SK-N-SH (cell line): ENCODE results near the gene PRPF6. TPM values are rescaled to one million over a fixed set of nuclear protein-coding genes. Genes with fewer than 3 reads are reported as not detected.

Source experiments
- CTCF ChIA-PET: fragments of 300-600, 350-600 bp; formaldehyde crosslinking; extraction: SDS; loops from one replicate; lab custom pipeline; 2021; lab: Yijun Ruan, JAX
- POLR2A ChIA-PET: fragments of 350-600 bp; sonication (Branson Sonifier 250); formaldehyde crosslinking; extraction: SDS; loops from one replicate; lab custom pipeline; 2020; ENCODE audit warnings: antibody characterized with exemption, inconsistent platforms; lab: Yijun Ruan, JAX
- DNase-seq: peaks from one replicate; pipeline ENCODE4 v3.0.0; 2012
- H2AFZ ChIP-seq: fragments of 200-600 bp; sonication (generic); 2 replicates; pipeline ENCODE4 v1.8.1; 2016; ENCODE audit warnings: antibody characterized with exemption, mild to moderate bottlenecking, low read depth
- H3F3A ChIP-seq: fragments of 200-600 bp; sonication (generic); replicated peaks from 2 replicates; pipeline ENCODE3; 2016; ENCODE audit warnings: antibody characterized with exemption, mild to moderate bottlenecking; ENCODE audit not compliant: insufficient read depth
- H3K27ac ChIP-seq, 2 experiments: fragments of 200-500 bp in 1 of 2; fragments of 200-600 bp in 1 of 2; sonication (Bioruptor generic) in 1 of 2; sonication (generic), shearing (Covaris generic) in 1 of 2; 2 replicates each; pipeline versions ENCODE4 v1.5.1 to v1.6.1; 2014 to 2016; ENCODE audit warnings: low read depth in 2 of 2, inconsistent platforms in 1 of 2, low read length in 1 of 2, mild to moderate bottlenecking in 1 of 2, mixed read lengths in 1 of 2
- H3K27me3 ChIP-seq: fragments of 200-600 bp; sonication (generic), shearing (Covaris generic); 2 replicates; pipeline ENCODE4 v1.6.1; 2016; ENCODE audit warnings: mixed run types; ENCODE audit not compliant: insufficient read depth
- H3K36me3 ChIP-seq, 2 experiments: fragments of 200-500 bp in 1 of 2; fragments of 200-600 bp in 1 of 2; sonication (Bioruptor generic) in 1 of 2; sonication (generic) in 1 of 2; replicated peaks in 1 of 2; 2 replicates each; pipeline versions ENCODE3 to v1.5.1; 2014 to 2016; ENCODE audit warnings: low read length in 1 of 2, mild to moderate bottlenecking in 1 of 2; ENCODE audit not compliant: insufficient read depth in 2 of 2, control insufficient read depth in 1 of 2
- H3K4me1 ChIP-seq, 2 experiments: fragments of 200-500 bp in 1 of 2; fragments of 200-600 bp in 1 of 2; sonication (Bioruptor generic) in 1 of 2; sonication (generic), shearing (Covaris generic) in 1 of 2; 2 replicates each; pipeline versions ENCODE4 v1.5.1 to v1.6.1; 2014 to 2016; ENCODE audit warnings: low read depth in 1 of 2, low read length in 1 of 2, mixed run types in 1 of 2; ENCODE audit not compliant: insufficient read depth in 2 of 2, control insufficient read depth in 1 of 2
- H3K4me2 ChIP-seq: fragments of 200-600 bp; sonication (generic), shearing (Covaris generic); 2 replicates; pipeline ENCODE4 v1.6.1; 2017; ENCODE audit warnings: mixed run types
- H3K4me3 ChIP-seq, 2 experiments: fragments of 200-500 bp in 1 of 2; fragments of 200-600 bp in 1 of 2; sonication (Bioruptor generic) in 1 of 2; sonication (generic), shearing (Covaris generic) in 1 of 2; 2 replicates each; pipeline versions ENCODE4 v1.5.1 to v1.8.1; 2014 to 2016; ENCODE audit warnings: low read depth in 2 of 2, inconsistent platforms in 1 of 2, low read length in 1 of 2, mild to moderate bottlenecking in 1 of 2, mixed read lengths in 1 of 2, moderate library complexity in 1 of 2
- H3K79me2 ChIP-seq: fragments of 200-600 bp; sonication (generic); 2 replicates; pipeline ENCODE4 v1.8.1; 2017; ENCODE audit warnings: mild to moderate bottlenecking; ENCODE audit not compliant: insufficient read depth
- H3K9ac ChIP-seq: fragments of 200-600 bp; sonication (generic); 2 replicates; pipeline ENCODE4 v1.6.1; 2017; ENCODE audit warnings: mixed run types
- H3K9me2 ChIP-seq: fragments of 200-600 bp; sonication (generic); 2 replicates; pipeline ENCODE4 v1.6.1; 2017; ENCODE audit warnings: mixed run types
- H3K9me3 ChIP-seq: fragments of 200-600 bp; sonication (generic); 2 replicates; pipeline ENCODE4 v1.6.1; 2017; ENCODE audit warnings: mixed run types, mild to moderate bottlenecking, moderate library complexity
- H4K20me1 ChIP-seq: fragments of 200-600 bp; sonication (generic); 2 replicates; pipeline ENCODE4 v1.6.1; 2017; ENCODE audit warnings: mild to moderate bottlenecking, mixed run types; ENCODE audit not compliant: insufficient read depth
- CHD2 ChIP-seq: fragments of 150-350 bp; IDR thresholded peaks from 2 replicates; pipeline ENCODE4 v1.6.1; 2018; ENCODE audit warnings: low read length; ENCODE audit not compliant: partially characterized antibody
- EP300 ChIP-seq, 2 experiments: IDR thresholded peaks; 2 replicates each; pipeline versions ENCODE4 v1.4.0 to v1.6.1; 2012; ENCODE audit warnings: borderline replicate concordance in 1 of 2, low read depth in 1 of 2, low read length in 1 of 2
- FOSL2 ChIP-seq: IDR thresholded peaks from 2 replicates; pipeline ENCODE4 v1.4.0; 2012; ENCODE audit warnings: low read depth, mild to moderate bottlenecking, moderate library complexity, borderline replicate concordance
- GABPA ChIP-seq: IDR thresholded peaks from 2 replicates; pipeline ENCODE4 v1.4.0; 2012; ENCODE audit warnings: low read depth, mild to moderate bottlenecking
- GATA2 ChIP-seq: sonication (generic); formaldehyde crosslinking; IDR thresholded peaks from 2 replicates; pipeline ENCODE4 v1.5.0; 2020; ENCODE audit warnings: mild to moderate bottlenecking, missing genetic modification reagents
- MXI1 ChIP-seq: IDR thresholded peaks from 2 replicates; pipeline ENCODE4 v1.6.1; 2012; ENCODE audit warnings: mild to moderate bottlenecking, low read depth, low read length, improper control_type of control experiment
- NRF1 ChIP-seq: IDR thresholded peaks from 2 replicates; pipeline ENCODE4 v1.6.1; 2012; ENCODE audit warnings: low read depth, mild to moderate bottlenecking, low read length
- RXRA ChIP-seq: IDR thresholded peaks from 2 replicates; pipeline ENCODE4 v1.4.0; 2012; ENCODE audit warnings: low read depth, mild to moderate bottlenecking, borderline replicate concordance
- TEAD4 ChIP-seq: IDR thresholded peaks from 2 replicates; pipeline ENCODE4 v1.4.0; 2012; ENCODE audit warnings: mild to moderate bottlenecking, borderline replicate concordance; ENCODE audit not compliant: insufficient read depth
- YY1 ChIP-seq: IDR thresholded peaks from 2 replicates; pipeline ENCODE4 v1.4.0; 2012; ENCODE audit warnings: low read depth, mild to moderate bottlenecking
- WGBS: methylation state at CpG from one replicate; pipeline ENCODE4 v1.1.6; 2017; ENCODE audit warnings: low lambda C conversion rate; 5-methylcytosine and 5-hydroxymethylcytosine counted together
- polyA plus RNA-seq, 3 experiments: library from polyadenylated mRNA; depleted of rRNA; stranded (reverse); fragments of >200 nt; gene quantifications; 2 replicates each; pipeline ENCODE4 v1.2.3, GENCODE V29; 2012
- TF ChIP-seq, protein P1 (sequence below): IDR thresholded peaks from 2 replicates; pipeline ENCODE4 v1.4.0; 2012; ENCODE audit warnings: low read depth, borderline replicate concordance
- TF ChIP-seq, protein P2 (sequence below): fragments of 150-350 bp; IDR thresholded peaks from 2 replicates; pipeline ENCODE4 v1.6.1; 2016; ENCODE audit warnings: mild to moderate bottlenecking, low read depth, low read length

The PRPF6 gene
- polyA plus RNA-seq, 1 of the 3 experiments (the other 2 are of a cell fraction) = 59.1 TPM

DNA sequence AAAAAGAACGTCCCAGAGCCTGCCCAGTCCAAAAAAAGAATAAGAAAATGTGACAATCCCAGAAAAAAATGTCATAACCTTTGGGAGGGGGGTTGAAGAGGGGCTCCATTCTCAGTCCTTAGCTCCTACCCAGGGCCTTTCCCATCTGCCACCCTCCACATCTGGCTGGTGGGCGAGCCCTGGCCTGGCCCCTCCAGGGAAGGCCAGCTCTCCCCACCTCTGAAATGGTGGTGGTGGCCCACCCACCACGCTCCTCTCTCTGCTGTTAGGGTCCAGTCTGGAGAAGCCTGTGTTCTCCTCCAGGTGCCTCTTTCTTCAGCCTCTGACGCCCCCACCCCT is 98.0 kb downstream of the PRPF6 start:
- Histone ChIP-seq H3F3A (peaks cover 14% of the 10 kb centered on the region), H3K9me2 (no peaks in the 10 kb centered on the region), H2AFZ (0 out of 2 replicates have a peak overlapping the region, but pooled peaks have one; percentile 72), H3K27me3 (no peaks in the 10 kb centered on the region), H3K4me3 (peak overlapping the region; percentile 76 to 80), H3K36me3 (peaks cover 0 to 2% of the 10 kb centered on the region in 2 experiments), H4K20me1 (no peaks in the 10 kb centered on the region), H3K4me2 (peak overlapping the region; percentile 99), H3K9ac (peak overlapping the region; percentile 76), H3K4me1 (peaks cover 13 to 29% of the 10 kb centered on the region in 2 experiments; a peak in 3 of 4 replicates), H3K79me2 (no peaks in the 10 kb centered on the region), H3K9me3 (no peaks in the 10 kb centered on the region), H3K27ac (no peak overlapping the region; a peak in 1 of 4 replicates)
- TF ChIP-seq RXRA (no peak), GABPA (no peak), EP300 (IDR thresholded peaks at IDR 0.05; ENCODE audit: borderline replicate concordance in 1 of 2, low read depth in 1 of 2, low read length in 1 of 2) (no peak), FOSL2 (no peak), GATA2 (CRISPR knock-in tag) (no peak)
- DNase-seq = no peak
- CTCF ChIA-PET = interaction anchor here (1.1 to 12.9 kb wide), 10 partner anchors 8 to 105 kb away, joined by 3 to 252 read pairs (median 5); partner anchors contain the start of genes NPBWR2 and PRPF6
- WGBS = 29% methylated on average over 4 of the region's 4 CpGs
- POLR2A ChIA-PET = interaction anchor here (1.2 kb wide), 1 partner anchor 23 kb away, joined by 3 read pairs; no protein-coding TSS in a partner anchor

DNA sequence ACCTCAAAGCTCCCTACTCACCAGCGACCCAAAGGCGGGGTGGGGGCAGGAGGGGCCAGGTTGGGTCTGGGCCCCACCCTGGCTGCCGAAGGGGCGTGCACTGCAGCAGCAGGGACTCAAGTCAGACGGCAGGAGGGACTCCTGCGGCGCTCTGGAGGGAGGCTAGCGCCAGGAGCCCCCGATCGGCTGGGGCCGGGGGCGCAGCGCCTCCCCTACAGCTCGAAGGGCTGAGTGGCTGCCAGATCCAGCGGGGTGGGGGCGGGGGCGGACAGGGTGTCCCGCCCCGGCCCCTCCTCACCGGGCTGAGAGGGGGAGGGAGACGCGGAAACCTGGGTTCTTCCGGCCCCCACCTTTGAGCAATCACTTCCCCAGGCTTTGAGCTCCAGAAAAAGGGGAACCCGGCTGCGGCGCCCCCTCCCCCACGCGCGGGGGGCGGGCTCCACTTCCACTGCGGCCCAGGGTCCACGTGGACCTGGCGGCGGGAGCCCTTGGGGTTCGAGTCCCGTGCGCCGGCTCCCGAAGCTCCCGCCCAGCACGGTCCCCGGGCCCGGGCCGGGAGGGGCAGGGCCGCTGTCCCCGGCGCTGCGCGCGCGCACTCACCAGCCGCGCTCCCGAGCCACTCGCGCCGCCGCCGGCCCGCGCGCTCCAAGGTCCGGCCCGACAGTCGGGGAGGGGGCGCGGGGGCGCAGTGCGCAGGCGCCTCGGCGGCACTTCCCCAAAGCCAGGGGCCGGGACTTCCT is 98.5 kb downstream of the PRPF6 start, which contains the start of gene RGS19:
TSS of gene RGS19 (minus strand) at position 246 of the 740 bp plus-strand sequence. CDS start 2,632 bp downstream, outside the sequence.
- Histone ChIP-seq H3K27ac (peak within 1 kb of the TSS in 1 of 2 experiments; percentile 68; a peak in 2 of 4 replicates), H3K9me3 (no peaks in the 10 kb centered on the region), H3F3A (peaks cover 14% of the 10 kb centered on the region), H3K9ac (peak within 1 kb of the TSS; percentile 76), H2AFZ (peak within 1 kb of the TSS; percentile 72; the same call in 1 of the 2 replicates), H3K4me1 (peaks cover 13 to 34% of the 10 kb centered on the region in 2 experiments; a peak in 3 of 4 replicates), H4K20me1 (no peaks in the 10 kb centered on the region), H3K9me2 (no peaks in the 10 kb centered on the region), H3K4me3 (peak within 1 kb of the TSS; percentile 76 to 80), H3K79me2 (no peaks in the 10 kb centered on the region), H3K27me3 (no peaks in the 10 kb centered on the region), H3K4me2 (peak within 1 kb of the TSS; percentile 99), H3K36me3 (no peaks in the 10 kb centered on the region)
- CTCF ChIA-PET = interaction anchor here (0.7 to 12.9 kb wide), 12 partner anchors 9 to 139 kb away, joined by 3 to 252 read pairs (median 4); partner anchors contain the start of genes NPBWR2 and PRPF6
- WGBS = 0% methylated on average over 6 of the region's 73 CpGs
- POLR2A ChIA-PET = interaction anchor here (0.6 to 1.2 kb wide), 4 partner anchors 10 to 93 kb away, joined by 3 to 6 read pairs (median 3); partner anchors contain the start of gene TCEA2
- peak; percentile 96 for DNase-seq
- TF ChIP-seq YY1 (no peak), GABPA (0 out of 2 replicates have a peak, but pooled peaks have one; percentile 9), MXI1 (peak; percentile 67), CHD2 (peak; percentile 39), NRF1 (peak; percentile 78), TEAD4 (no peak)
- TF ChIP-seq, protein P1, sequence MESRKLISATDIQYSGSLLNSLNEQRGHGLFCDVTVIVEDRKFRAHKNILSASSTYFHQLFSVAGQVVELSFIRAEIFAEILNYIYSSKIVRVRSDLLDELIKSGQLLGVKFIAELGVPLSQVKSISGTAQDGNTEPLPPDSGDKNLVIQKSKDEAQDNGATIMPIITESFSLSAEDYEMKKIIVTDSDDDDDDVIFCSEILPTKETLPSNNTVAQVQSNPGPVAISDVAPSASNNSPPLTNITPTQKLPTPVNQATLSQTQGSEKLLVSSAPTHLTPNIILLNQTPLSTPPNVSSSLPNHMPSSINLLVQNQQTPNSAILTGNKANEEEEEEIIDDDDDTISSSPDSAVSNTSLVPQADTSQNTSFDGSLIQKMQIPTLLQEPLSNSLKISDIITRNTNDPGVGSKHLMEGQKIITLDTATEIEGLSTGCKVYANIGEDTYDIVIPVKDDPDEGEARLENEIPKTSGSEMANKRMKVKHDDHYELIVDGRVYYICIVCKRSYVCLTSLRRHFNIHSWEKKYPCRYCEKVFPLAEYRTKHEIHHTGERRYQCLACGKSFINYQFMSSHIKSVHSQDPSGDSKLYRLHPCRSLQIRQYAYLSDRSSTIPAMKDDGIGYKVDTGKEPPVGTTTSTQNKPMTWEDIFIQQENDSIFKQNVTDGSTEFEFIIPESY = no peak
- TF ChIP-seq, protein P2, sequence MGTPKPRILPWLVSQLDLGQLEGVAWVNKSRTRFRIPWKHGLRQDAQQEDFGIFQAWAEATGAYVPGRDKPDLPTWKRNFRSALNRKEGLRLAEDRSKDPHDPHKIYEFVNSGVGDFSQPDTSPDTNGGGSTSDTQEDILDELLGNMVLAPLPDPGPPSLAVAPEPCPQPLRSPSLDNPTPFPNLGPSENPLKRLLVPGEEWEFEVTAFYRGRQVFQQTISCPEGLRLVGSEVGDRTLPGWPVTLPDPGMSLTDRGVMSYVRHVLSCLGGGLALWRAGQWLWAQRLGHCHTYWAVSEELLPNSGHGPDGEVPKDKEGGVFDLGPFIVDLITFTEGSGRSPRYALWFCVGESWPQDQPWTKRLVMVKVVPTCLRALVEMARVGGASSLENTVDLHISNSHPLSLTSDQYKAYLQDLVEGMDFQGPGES = no peak
